CD4-positive, alpha-beta T cell treated with Interleukin-6 at 100 ng/mL for 8 hours (primary cell): ENCODE data around the gene GRAMD1C.

Experiments
- DNase-seq: peaks from one replicate; pipeline ENCODE4 v3.0.0-alpha.2; 2020; ENCODE audit warnings: mixed read lengths, low spot score

Gene GRAMD1C

DNA sequence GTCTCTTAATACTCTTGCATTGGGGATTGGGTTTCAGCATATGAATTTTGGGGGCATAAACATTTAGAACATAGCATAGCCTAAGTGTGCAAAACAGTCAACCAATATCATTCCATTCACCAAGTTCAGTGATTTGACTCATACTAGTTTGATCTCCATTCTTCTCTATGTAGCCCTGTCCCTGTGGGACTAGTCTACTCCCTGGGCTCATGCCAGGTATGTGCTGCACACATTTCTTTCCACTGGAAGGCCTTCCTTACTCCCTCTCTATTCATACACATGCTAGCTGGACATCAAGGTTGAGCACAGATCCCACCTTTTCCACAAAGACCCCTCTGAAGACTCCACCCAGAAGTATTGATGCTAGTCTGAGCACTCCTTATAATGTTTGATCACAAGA, 114.3 kb downstream of the GRAMD1C start:
- DNase-seq: no peak

DNA sequence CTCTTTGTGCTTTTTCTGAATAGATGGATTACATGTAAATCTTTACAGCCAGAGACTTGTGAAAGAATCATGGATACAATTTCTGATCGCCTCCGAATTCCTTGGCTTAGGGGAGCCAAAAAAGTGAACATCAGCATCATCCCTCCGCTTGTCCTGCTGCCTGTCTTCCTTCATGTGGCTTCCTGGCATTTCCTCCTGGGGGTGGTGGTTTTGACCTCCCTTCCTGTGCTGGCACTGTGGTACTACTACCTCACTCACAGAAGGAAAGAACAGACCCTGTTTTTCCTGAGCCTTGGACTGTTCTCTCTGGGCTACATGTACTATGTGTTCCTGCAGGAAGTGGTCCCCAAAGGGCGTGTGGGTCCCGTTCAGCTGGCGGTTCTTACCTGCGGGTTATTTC, 115.1 kb downstream of the GRAMD1C start:
- DNase-seq: no peak

DNA sequence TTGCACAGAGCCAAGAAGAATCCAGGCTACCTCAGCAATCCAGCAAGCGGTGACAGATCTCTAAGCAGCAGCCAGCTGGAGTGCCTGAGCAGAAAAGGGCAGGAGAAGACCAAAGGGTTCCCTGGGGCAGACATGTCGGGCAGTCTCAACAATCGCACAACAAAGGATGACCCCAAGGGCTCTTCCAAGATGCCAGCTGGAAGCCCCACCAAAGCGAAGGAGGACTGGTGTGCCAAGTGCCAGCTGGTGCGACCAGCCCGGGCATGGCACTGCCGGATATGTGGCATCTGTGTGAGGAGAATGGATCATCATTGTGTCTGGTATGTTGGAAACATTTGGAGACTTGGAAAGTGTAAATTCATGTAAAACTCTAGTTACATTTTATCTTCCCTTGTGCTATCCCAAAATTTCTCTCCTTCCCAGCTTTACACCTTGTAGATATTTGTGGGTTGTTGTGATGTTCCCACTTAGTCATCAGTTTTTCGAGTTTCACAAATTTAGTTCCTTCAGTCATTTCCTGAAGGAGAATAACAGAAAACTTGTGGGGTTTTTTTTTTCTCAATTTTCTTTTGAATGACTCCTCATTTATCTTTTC, 115.6 kb downstream of the GRAMD1C start:
- no peak for DNase-seq

- DNase-seq: no peak
These were observed 125.3 kb downstream of the GRAMD1C start for GRCh38 chr3:113963879-113964278.

DNA sequence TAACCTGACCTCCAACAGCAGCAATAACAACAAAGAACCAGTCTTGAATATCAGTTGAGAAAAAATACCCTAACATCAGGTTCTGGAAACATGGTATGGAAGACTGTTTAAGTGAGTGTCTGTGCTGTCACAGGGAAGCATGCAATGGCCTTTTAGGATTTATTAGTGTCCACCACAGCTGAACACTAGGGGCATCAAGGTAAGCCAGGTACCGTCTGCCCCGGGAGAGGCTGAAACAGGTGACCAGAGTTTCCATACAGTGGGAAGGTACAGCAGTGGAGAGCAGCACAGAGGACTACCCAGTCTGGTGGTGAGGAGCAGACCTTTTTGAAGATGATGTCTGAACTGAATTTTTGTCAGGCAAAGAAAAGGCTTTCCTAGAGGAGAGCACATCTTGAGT, 127.6 kb downstream of the GRAMD1C start:
- no peak for DNase-seq

GRCh38 chr3:113968986-113969385, 130.4 kb downstream of the GRAMD1C start:
- DNase-seq: no peak

DNA sequence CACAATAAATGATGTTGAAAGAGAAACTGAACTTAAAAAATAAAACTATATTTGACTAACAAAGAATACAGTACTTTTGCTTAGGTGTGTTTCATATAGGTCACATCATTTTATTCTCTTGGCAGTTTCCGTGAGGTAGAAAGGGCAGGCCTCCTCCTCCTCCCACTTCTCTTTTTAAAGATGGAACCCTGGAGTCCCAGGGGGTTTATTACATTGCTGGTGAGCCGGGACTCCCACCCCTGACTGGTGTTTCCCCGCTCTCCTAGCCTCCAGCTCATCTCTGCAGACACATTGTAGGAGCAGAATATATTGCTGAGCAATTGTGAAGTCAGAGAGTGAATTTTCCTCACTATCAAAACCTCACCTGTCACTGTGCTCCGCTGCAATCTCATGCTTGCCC, 139.2 kb downstream of the GRAMD1C start:
- DNase-seq: no peak

GRCh38 chr3:113979916-113980315, 141.3 kb downstream of the GRAMD1C start:
- no peak for DNase-seq

DNA sequence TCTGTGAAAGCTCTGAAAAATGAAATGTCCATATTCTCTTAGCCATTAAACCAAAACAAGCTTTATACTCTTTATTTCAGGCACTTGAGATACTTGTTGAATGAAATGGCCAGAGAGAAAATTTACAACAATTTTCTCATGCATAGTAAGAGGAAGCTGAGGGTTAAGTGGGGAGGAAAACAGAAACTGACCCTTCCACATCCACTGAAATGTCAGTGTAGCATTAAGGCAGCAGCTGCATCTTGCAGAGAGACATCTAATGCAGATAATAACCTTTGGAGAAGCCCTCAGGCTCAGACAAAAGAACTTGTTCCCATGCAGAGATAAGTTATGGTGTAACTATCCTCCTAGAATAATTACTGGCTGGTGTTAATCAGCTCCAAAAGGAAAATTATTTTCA, 143.2 kb downstream of the GRAMD1C start:
- no peak for DNase-seq

GRCh38 chr3:113983544-113983943, 145.0 kb downstream of the GRAMD1C start:
- DNase-seq: no peak

- DNase-seq: no peak
These were observed 147.0 kb downstream of the GRAMD1C start for GRCh38 chr3:113985541-113985940.
